EH (cell line): Measurements from ENCODE around the gene PFDN5.

Source experiments
- DNase-seq: peaks from one replicate; pipeline ENCODE4 v3.0.0-alpha.2; 2015; ENCODE audit warnings: low read depth

The PFDN5 gene

GRCh38 chr12:53295070-53295890, at the start of gene PFDN5:
Gene PFDN5, plus strand, starts transcription at chr12:53295542. Its CDS starts 26 bp downstream, at chr12:53295568.
- peak; percentile 90 for DNase-seq

GRCh38 chr12:53251477-53252348, 43.6 kb upstream of the PFDN5 start:
- DNase-seq = peak; percentile 83

GRCh38 chr12:53252349-53252916, 42.9 kb upstream of the PFDN5 start:
- no peak for DNase-seq

- DNase-seq = no peak
Observed at GRCh38 chr12:53253298-53253697, 42.0 kb upstream of the PFDN5 start.

- no peak for DNase-seq
Observed at GRCh38 chr12:53254816-53255545, 40.4 kb upstream of the PFDN5 start.

GRCh38 chr12:53255996-53256395, 39.3 kb upstream of the PFDN5 start:
- DNase-seq = no peak

- DNase-seq = no peak
Observed at GRCh38 chr12:53258541-53259539, 36.5 kb upstream of the PFDN5 start.

GRCh38 chr12:53259891-53260290, 35.5 kb upstream of the PFDN5 start:
- DNase-seq = no peak

- DNase-seq = no peak
Observed at GRCh38 chr12:53265783-53266182, 29.6 kb upstream of the PFDN5 start.

- no peak for DNase-seq
Observed at GRCh38 chr12:53267306-53267998, 27.9 kb upstream of the PFDN5 start.

GRCh38 chr12:53267999-53268629, 27.2 kb upstream of the PFDN5 start, which contains the start of gene ESPL1:
Gene ESPL1, plus strand, starts transcription at chr12:53268299. Its CDS starts 468 bp downstream, at chr12:53268767.
- peak; percentile 73 for DNase-seq

GRCh38 chr12:53268630-53269562, 26.4 kb upstream of the PFDN5 start:
- peak; percentile 43 for DNase-seq

GRCh38 chr12:53274445-53274844, 20.9 kb upstream of the PFDN5 start:
- DNase-seq = no peak

- no peak for DNase-seq
Observed at GRCh38 chr12:53276511-53276910, 18.8 kb upstream of the PFDN5 start.

GRCh38 chr12:53277981-53278380, 17.4 kb upstream of the PFDN5 start:
- DNase-seq = no peak

GRCh38 chr12:53279283-53279869, 16.0 kb upstream of the PFDN5 start:
- no peak for DNase-seq

- DNase-seq = no peak
Observed at GRCh38 chr12:53279888-53280498, 15.3 kb upstream of the PFDN5 start.
